Activated CD4-positive, alpha-beta T cell treated with anti-CD3 and anti-CD28 coated beads, Interleukin-2, amount 50 U/mL, for 16 hours (primary cell): ENCODE data around the gene SLC2A11.
A peak's percentile ranks its signal among the peaks of the same experiment; 100 is the strongest.
"Not testable (repeated sequence)": the region's sequence is repeated elsewhere in the genome, so short reads cannot be mapped to it uniquely, and the experiment has no call there.

Experiments
- DNase-seq: peaks from one replicate; pipeline ENCODE4 v3.0.0-alpha.2; 2020

Gene SLC2A11

GRCh38 chr22:23892706-23893105 is 35.0 kb downstream of the SLC2A11 start:
- no peak for DNase-seq

DNA sequence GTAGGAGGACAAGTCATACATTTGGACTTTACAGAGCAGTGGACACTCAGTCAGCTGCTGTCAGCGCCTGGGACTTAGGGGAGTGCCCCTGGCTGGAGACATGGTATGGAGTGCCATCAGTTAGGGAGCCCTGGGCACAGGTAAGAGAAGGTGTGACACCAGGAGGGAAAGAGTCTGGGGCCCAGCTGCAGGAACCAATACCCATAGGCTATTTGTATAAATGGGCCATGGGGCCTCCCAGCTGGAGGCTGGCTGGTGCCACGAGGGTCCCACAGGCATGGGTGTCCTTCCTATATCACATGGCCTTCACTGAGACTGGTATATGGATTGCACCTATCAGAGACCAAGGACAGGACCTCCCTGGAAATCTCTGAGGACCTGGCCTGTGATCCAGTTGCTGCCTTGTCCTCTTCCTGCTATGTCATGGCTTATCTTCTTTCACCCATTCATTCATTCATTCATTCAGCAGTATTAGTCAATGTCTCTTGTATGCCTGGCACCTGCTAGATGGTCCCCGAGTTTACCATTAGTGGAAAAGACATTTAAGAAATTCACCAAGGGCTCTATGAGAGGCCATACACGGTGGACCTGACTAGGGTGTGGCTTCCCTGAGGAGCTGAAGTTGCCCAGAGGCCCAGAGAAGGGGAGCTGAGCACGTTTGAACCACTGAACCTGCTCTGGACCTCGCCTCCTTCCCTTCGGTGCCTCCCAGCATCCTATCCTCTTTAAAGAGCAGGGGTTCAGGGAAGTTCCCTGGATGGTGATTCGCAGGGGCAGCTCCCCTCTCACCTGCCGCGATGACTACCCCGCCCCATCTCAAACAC is 35.7 kb downstream of the SLC2A11 start:
- no peak for DNase-seq

GRCh38 chr22:23893945-23894709 is 36.5 kb downstream of the SLC2A11 start, which contains the start of gene MIF:
Gene MIF (plus strand): TSS chr22:23894383. CDS start chr22:23894475, 92 bp downstream.
- DNase-seq: peak; percentile 99

DNA sequence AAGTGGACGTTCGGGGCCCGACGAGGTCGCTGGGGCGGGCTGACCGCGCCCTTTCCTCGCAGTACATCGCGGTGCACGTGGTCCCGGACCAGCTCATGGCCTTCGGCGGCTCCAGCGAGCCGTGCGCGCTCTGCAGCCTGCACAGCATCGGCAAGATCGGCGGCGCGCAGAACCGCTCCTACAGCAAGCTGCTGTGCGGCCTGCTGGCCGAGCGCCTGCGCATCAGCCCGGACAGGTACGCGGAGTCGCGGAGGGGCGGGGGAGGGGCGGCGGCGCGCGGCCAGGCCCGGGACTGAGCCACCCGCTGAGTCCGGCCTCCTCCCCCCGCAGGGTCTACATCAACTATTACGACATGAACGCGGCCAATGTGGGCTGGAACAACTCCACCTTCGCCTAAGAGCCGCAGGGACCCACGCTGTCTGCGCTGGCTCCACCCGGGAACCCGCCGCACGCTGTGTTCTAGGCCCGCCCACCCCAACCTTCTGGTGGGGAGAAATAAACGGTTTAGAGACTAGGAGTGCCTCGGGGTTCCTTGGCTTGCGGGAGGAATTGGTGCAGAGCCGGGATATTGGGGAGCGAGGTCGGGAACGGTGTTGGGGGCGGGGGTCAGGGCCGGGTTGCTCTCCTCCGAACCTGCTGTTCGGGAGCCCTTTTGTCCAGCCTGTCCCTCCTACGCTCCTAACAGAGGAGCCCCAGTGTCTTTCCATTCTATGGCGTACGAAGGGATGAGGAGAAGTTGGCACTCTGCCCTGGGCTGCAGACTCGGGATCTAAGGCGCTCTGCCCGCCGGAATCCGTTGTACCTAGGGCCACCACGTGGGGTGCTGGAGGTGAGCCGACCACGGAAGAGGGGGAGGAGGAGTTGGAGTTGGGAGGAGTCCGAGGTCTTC is 37.3 kb downstream of the SLC2A11 start:
- peak; percentile 86 for DNase-seq

GRCh38 chr22:23895599-23896144 is 38.0 kb downstream of the SLC2A11 start:
- DNase-seq: no peak

DNA sequence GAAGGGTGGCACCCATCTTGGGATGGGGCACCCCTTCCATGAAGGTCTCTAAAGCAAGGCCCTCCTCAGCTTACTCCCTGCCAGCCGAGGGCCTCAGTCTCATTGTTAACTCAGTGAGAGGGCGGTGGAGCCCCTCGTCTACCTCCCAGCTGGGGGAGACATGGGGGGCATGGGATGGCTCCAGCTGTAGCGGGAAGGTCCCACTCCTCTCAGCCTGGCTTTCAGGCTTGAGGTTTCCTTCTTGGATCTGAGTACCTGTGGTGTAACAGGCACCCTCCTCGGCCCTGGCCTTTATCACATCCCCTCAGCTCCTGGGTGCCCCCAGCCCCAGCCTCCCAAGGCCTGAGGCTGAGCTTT is 38.5 kb downstream of the SLC2A11 start:
- DNase-seq: no peak

DNA sequence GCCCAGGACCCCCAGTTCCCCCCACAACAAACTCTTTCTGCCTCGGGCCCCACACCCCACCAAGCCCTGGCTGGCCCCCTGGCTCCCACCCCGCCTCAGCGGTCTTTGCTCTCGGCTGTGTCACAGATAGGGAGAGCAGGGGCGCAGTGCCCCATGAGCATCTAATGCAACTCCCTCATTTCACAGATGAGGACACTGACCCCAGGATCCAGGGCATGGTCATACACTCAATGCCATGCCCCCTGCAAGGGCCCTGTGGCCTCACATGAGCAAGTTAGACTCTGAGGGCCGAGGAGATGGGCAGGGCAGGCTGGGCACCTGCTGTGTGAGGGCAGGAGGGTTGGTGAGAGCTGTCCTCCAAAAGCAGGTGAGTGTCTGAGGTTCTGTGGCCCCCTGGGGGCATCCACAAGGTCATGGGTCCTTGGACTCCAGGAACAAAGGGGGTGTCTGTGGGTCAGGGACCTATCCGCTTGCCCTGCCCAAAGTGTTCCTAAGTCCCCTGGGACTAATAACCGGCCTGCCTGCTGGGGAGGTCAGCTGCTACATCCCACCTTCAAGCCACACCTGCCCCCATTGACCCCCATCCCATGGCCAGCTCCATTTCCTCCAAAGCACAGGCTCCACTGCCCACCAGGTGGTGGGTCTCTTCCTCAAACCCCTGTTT is 39.0 kb downstream of the SLC2A11 start:
- DNase-seq: no peak

- no peak for DNase-seq
Observed at GRCh38 chr22:23897320-23897719, 39.6 kb downstream of the SLC2A11 start.

DNA sequence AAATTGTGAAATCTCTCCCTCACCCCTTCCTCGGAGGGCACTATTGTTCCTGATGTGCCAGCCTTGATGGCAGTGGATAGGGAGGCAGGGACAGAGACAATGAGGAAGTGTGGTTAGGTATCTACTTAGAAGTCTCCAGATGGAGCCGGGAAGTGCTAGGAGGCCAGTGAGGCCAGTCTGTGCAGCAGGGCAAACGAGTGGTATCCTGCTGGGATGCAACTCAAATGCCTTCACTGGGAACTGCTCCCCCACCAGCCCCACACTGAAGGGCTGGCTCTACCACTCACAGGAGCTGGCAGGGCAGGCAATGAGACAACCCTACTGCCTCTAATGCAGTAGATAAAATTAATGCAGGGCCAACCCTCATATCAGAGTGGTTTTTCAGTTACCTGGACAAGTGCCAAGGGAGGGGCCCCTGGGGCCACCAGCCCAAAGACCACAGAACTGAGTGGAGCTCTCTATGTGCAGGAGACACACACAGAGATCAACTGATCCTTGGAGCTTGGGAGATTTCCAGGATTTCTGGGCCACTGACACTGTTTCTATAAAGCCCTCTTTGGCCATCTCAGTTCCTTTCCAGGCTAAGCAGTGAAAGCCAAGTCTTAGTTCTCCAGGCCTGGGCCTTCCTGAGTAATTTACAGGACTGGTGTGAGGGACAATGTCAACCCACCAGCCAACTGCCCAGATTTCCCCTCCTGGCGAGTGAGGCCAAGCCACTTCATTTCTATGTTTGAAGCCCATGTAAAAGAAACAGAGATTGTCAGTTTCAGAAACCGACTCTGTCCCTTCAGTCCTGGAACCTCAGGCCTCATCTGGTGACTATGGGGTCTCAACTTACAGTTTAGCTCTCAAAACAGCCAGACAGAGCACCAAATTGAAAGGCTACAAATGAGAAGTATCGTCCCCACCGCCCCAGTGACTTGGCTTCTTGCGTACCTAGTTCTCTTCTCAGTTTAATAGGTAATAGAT is 40.6 kb downstream of the SLC2A11 start:
- DNase-seq: no peak

DNA sequence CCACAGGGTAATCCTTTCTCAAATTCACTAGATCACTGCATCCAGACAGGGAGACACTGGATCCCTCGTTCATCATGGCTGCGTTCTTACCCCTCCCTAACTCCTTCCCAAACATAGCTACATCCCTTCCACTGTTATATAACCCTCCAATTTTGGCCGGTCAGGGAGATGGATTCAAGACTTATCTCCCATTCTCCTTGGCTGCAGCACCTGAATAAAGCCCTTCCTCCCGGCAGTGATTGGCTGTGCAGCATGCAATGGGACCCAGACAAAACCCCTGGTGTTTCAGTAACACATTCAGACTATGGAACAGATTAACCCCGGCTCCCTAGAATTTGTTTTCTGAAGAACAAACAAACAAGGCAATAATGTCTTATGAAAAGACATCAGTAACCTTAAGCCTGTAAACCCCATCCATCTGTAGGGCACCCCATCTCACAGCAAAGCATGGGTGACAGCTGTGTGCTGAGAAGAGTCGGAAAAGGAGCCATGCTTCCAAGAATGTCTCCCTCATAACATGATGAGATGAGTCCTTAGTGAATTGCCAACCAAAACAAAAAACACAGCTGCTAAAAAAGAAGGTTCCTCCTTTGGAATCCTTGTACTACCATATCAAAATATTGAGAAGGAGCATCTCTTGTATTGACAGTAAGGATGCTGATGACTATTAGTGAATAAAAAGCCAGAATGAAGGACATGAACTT is 41.5 kb downstream of the SLC2A11 start:
- no peak for DNase-seq

DNA sequence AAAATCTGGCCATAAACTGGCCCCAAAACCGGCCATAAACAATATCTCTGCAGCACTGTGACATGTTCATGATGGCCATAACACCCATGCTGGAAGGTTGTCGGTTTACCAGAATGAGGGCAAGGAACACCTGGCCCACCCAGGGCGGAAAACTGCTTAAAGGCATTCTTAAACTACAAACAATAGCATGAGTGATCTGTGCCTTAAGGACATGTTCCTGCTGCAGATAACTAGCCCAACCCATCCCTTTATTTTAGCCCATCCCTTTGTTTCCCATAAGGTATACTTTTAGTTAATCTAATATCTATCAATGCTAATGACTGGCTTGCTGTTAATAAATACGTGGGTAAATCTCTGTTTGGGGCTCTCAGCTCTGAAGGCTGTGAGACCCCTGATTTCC is 42.6 kb downstream of the SLC2A11 start:
- DNase-seq: not testable (repeated sequence)

GRCh38 chr22:23901600-23901999 is 43.9 kb downstream of the SLC2A11 start:
- no peak for DNase-seq

DNA sequence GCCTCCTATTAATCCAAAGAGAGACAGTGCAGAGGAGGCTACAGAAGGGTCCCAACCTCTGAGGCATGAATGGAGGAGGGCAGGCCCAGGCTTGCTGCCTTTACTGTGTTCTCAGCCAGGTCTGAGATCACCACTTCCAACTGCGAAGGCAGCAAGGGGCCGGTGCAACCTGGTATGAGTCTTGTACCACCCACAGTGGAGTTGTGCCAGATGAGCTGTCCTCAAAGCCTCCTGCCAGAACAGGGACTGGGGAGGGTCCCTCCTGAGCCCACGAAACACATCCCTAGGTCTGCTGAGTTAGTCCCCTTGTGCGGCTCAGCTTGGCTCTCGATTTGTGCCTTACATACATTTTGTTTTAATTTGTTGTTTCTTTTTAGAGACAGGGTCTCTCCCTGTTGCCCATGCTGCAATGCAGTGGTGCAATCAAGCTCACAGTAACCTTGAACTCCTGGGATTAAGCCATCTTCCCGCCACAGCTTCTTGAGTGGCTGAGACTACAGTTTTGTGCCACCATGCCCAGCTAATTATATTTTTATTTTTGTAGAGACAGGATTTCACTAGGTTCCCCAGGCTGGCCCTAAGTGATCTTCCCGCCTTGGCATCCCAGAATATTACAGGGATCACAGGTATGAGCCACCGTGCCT is 45.8 kb downstream of the SLC2A11 start:
- no peak for DNase-seq

DNA sequence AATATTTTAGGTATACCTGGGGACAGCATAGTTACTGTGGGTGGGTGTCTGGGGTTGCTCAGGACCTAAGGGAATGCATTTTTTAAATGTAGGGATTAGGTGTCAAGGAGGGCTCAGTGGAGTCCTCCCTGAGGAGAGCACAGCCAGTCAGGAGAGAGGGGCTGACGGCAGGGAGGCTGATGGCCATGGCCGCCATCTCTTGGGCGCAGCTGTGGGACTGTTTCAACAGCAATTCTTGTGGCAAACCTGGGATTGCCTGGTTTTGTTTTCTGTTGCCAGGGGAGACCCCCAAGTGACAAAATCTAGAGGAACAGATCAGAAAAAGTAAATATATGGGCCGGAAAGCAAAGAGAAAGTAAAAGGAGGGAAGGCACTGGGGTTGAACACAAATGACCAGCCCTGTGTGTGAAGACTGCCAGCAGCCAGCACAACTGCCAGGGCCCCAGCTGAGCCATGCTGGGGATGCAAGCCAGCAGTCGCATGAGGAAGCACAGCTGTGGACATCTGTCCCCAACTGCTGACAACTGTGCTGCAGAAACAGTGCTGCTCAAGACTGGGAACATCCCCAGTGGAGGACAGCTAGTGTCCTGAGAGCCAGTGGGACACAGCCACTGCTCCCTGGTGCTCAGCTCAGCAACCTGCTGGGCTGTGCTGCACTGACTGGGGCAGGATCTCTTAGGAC is 47.0 kb downstream of the SLC2A11 start:
- DNase-seq: no peak

DNA sequence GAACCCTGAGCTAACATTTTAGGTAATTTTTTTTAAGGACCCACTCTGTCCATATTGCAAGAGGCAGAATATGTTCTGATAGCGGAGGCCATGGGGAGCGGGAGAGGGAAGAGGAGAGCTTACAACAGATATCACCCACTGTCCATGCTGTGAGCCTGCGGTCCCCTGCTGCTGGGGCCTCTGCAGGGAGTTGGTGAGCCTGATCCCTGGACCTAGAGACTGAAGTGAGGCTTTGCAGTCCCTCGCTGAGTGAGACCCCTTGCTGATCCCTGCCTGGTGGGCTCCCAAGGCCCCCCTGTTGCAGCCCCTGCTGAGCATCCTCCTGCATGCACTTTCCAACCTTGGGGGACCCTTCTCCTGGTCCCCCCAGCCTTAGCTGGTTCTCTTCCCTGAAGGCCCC is 49.0 kb downstream of the SLC2A11 start:
- DNase-seq: no peak

DNA sequence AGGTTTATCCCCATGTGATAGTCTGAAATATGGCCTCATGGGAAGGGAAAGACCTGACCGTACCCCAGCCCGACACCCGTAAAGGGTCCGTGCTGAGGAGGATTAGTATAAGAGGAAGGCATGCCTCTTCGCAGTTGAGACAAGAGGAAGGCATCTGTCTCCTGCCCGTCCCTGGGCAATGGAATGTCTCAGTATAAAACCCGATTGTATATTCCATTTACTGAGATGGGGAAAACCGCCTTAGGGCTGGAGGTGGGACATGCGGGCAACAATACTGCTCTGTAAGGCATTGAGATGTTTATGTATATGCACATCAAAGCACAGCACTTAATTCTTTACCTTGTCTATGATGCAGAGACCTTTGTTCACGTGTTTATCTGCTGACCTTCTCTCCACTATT is 49.7 kb downstream of the SLC2A11 start:
- not testable (repeated sequence) for DNase-seq

GRCh38 chr22:23908587-23909205 is 51.0 kb downstream of the SLC2A11 start:
- no peak for DNase-seq

DNA sequence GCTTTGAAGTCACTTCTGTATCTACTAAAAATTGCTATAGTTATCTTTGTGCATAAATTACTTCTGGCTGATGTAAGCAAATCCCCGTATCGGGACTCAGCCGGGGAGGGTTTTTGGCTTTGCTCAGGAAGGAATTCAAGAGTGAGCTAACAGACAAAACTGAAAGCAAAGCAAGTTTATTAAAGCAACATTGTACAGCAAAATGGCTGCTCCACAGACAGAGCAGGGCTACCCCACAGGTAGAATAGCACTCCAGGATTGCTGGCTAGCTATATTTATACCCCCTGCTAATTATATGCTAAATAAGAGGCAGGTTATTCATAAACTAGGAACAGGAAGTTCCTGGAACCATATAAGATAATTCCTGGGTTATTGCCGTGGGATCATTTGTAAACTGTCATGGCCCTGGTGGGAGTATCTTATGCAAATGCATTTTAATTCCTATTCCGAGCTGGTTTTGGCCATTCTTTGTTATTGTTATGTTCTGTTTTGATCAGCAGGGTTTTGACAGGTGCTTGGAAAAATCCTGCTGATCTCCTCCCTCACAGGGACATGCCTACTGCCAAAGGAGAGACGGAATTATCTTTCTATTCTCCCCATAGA is 51.7 kb downstream of the SLC2A11 start:
- DNase-seq: no peak
